ENCODE data around the gene CENPX.

GRCh38 chr17:82031303-82031884 is 8.7 kb upstream of the CENPX start, which contains the start of gene RAC3:
- TF ChIP-seq LEF1 (IDR thresholded peaks at IDR 0.05; ENCODE audit: borderline replicate concordance) (no peak), BHLHE40 (IDR thresholded peaks at IDR 0.05; ENCODE audit: borderline replicate concordance) (no peak), NFRKB (IDR thresholded peaks at IDR 0.05) (no peak), FOXA1 (IDR thresholded peaks at IDR 0.05) (no peak), TARDBP (IDR thresholded peaks at IDR 0.05) (no peak), SUZ12 (IDR thresholded peaks at IDR 0.05) (no peak), ELF4 (IDR thresholded peaks at IDR 0.05) (no peak)
- TF ChIP-seq, protein P1, sequence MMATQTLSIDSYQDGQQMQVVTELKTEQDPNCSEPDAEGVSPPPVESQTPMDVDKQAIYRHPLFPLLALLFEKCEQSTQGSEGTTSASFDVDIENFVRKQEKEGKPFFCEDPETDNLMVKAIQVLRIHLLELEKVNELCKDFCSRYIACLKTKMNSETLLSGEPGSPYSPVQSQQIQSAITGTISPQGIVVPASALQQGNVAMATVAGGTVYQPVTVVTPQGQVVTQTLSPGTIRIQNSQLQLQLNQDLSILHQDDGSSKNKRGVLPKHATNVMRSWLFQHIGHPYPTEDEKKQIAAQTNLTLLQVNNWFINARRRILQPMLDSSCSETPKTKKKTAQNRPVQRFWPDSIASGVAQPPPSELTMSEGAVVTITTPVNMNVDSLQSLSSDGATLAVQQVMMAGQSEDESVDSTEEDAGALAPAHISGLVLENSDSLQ (IDR thresholded peaks at IDR 0.05) = no peak
